Measurements from ENCODE around the gene RPS3. TPM values are rescaled to one million over a fixed set of nuclear protein-coding genes. Genes with fewer than 3 reads are reported as not detected.
A peak's percentile ranks its signal among the peaks of the same experiment; 100 is the strongest.

Gene RPS3
- total RNA-seq, 2 donors from 2014 or later = 1,894 to 1,934 TPM

DNA sequence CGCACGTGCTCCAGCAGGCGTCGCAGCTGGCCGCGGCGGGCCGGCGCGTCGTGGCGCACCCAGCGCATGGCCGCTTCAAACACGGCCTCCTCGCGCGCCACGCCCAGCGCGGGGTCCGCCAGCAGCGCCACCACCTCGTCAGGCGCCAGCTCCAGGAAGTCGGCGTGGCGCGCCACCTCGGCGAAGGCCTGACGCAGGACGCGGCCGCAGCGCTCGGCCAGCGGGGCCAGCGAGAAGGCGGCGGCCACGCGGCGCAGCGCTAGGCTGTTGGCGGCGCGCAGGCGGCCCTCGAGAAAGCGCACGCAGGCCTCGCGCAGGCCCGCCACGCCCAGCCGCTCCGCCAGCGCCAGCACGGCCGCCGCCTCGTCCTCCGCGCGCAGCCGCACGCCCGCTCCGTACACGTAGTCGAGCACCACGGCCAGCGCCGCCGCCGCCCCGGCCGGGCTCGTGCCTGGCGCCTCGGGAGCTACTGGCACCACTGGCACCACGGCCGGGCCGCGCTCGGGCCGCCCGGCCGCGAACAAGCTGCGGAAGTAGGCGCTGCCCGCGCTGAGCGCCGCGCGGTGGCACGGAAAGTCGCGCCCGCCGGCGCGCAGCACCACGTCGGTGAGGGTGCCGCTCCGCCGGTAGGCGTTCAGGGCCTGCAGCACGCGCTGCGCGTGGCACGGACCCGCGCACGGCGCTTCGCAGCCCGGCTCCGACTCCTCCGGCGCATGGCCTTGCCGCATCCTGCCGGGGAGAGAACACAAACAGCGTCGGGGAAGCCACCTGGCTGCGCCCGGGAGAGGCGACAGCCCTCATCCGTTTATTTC is 30.8 kb downstream of the RPS3 start:
- ATAC-seq = peak; percentile 83
- peak; percentile 57 to 77 for DNase-seq
- intact Hi-C loops (cut with DNase I, micrococcal nuclease) = no loop called here

- no peak for ATAC-seq
- intact Hi-C loops (cut with DNase I, micrococcal nuclease) = no loop called here
- no peak for DNase-seq
These were observed 31.6 kb downstream of the RPS3 start for GRCh38 chr11:75430714-75431532.

- ATAC-seq (peak; percentile 43), DNase-seq (peak in 1 of 2 donors; percentile 53)
- intact Hi-C loops (cut with DNase I, micrococcal nuclease) = no loop called here
These were observed 32.5 kb downstream of the RPS3 start for GRCh38 chr11:75431533-75432525.

GRCh38 chr11:75432911-75433321 is 33.6 kb downstream of the RPS3 start, which contains the start of gene KLHL35:
TSS of gene KLHL35 (minus strand) at chr11:75433203. CDS start at chr11:75430629, 2,574 bp downstream.
- ATAC-seq (no peak), DNase-seq (no peak)
- intact Hi-C loops (cut with DNase I, micrococcal nuclease) = no loop called here

GRCh38 chr11:75433443-75433842 is 34.1 kb downstream of the RPS3 start:
- DNase-seq (no peak), ATAC-seq (no peak)
- intact Hi-C loops (cut with DNase I, micrococcal nuclease) = no loop called here

DNA sequence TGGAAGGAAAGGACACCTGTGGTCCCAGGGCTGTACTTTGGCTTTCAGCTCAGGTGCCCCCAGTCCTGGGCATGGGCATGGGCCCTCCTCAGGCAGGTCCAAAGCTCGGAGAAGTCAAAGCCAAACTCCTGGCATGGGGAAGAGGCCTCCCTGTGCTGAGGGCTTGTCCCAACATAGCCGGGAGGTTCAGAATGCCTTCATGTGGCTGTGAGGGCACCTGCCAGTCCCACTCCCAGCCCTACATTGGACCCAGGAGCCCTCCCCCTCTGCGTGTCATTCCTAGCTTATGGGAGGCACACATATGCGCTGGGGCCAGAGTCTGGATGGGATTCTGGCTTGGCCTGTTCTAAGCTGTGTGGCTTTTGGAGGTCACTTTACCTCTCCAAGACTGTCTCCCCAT is 34.7 kb downstream of the RPS3 start:
- intact Hi-C loops (cut with DNase I, micrococcal nuclease) = no loop called here
- ATAC-seq (no peak), DNase-seq (no peak)

- intact Hi-C loops (cut with DNase I, micrococcal nuclease) = no loop called here
- no peak for ATAC-seq
- no peak for DNase-seq
These were observed 35.7 kb downstream of the RPS3 start for GRCh38 chr11:75434886-75435570.

DNA sequence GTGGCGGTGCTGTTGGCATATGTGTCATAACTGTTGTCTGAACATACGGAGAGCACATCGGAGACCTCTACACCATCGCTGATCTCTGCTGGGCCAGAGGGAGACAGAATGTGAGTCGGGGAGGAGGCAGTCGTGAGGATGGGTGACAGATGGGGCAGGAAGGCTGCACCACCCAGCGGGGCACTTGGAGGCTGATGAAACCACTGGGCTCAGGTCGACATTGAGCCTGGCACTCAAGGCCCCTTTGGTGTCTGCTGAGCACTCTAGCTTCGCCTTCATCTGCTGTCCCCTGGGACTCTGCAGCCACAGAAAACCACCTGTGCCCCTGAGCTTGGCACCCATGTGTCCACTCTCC is 36.2 kb downstream of the RPS3 start:
- DNase-seq (no peak), ATAC-seq (no peak)
- intact Hi-C loops (cut with DNase I, micrococcal nuclease) = no loop called here

GRCh38 chr11:75436806-75437205 is 37.5 kb downstream of the RPS3 start:
- no peak for DNase-seq
- no peak for ATAC-seq

GRCh38 chr11:75437966-75438659 is 38.8 kb downstream of the RPS3 start:
- no peak for ATAC-seq
- no peak for DNase-seq
- intact Hi-C loops (cut with DNase I, micrococcal nuclease) = no loop called here

More at GRCh38 chr11:75436806-75437205, 37.5 kb downstream of the RPS3 start:
- intact Hi-C loops (cut with DNase I, micrococcal nuclease) = no loop called here

DNA sequence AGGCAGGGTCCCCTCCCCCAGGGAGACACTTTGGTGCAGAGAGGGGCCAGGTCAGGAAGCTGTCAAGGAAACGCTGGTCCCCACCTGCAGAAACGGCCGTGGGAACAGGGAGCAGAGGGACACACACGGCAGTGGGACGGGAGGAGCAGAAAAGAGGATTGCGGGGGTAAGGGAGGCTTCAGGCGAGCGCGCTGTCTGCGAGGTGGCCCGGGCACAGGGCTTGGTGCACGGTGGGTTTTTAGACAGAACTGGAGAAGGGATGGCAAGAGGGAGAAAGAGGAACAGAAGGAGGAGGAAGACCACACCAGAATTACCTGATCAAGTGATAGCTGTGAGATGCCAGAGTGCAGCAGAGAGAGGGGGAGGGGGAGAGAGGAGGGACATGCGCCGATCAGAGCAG is 39.7 kb downstream of the RPS3 start:
- intact Hi-C loops (cut with DNase I, micrococcal nuclease) = no loop called here
- DNase-seq = no peak
- no peak for ATAC-seq

GRCh38 chr11:75439495-75440120 is 40.3 kb downstream of the RPS3 start:
- DNase-seq = no peak
- ATAC-seq = no peak
- intact Hi-C loops (cut with DNase I, micrococcal nuclease) = loop anchor here in 1 of 2 donors (5.0 kb wide), 1 partner anchor 93 kb away; no protein-coding TSS in a partner anchor

GRCh38 chr11:75440960-75441803 is 41.9 kb downstream of the RPS3 start:
- DNase-seq = no peak
- no peak for ATAC-seq
- intact Hi-C loops (cut with DNase I, micrococcal nuclease) = loop anchor here in 1 of 2 donors (5.0 kb wide), 1 partner anchor 91 kb away; no protein-coding TSS in a partner anchor

DNA sequence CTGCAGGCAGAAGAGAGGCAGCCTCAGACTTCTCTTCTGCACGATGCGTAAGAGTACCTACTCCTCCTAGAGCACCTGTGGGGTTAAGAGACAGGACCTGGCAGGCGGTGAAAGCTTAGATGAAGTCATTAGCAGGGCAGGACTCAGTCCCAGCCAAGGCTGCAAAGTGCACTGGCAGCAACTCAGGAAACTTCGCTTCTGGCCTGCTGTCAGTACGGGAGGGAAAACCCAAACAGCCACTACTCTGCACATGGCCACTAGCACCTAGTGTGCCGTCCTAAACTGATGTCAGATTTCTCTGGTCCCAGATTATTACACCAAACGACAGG is 42.5 kb downstream of the RPS3 start:
- ATAC-seq (no peak), DNase-seq (no peak)
- intact Hi-C loops (cut with DNase I, micrococcal nuclease) = loop anchor here in 1 of 2 donors (5.0 kb wide), 1 partner anchor 91 kb away; no protein-coding TSS in a partner anchor

GRCh38 chr11:75442161-75442885 is 43.0 kb downstream of the RPS3 start:
- ATAC-seq (no peak), DNase-seq (no peak)
- intact Hi-C loops (cut with DNase I, micrococcal nuclease) = loop anchor here in 1 of 2 donors (5.0 kb wide), 1 partner anchor 90 kb away; no protein-coding TSS in a partner anchor

- intact Hi-C loops (cut with DNase I, micrococcal nuclease) = loop anchor here in 1 of 2 donors (5.0 kb wide), 1 partner anchor 89 kb away; no protein-coding TSS in a partner anchor
- DNase-seq = no peak
- no peak for ATAC-seq
These were observed 43.7 kb downstream of the RPS3 start for GRCh38 chr11:75443043-75443442.

Measured in left colon (tissue), 2 donors.